Measurements from ENCODE around the gene VPS13A. TPM values are rescaled to one million over a fixed set of nuclear protein-coding genes. Genes with fewer than 3 reads are reported as not detected.
"Not testable (repeated sequence)": the region's sequence is repeated elsewhere in the genome, so short reads cannot be mapped to it uniquely, and the experiment has no call there.

Gene VPS13A
- total RNA-seq, 4 donors from 2014 or later, result 33.4 to 47.8 (median 40.7) TPM

- intact Hi-C loops (cut with DNase I), result loop anchor here (10.0 kb wide), 2 partner anchors 689 to 779 kb away; no protein-coding TSS in a partner anchor
- DNase-seq (ENCODE audit: extremely low spot score), result no peak
- WGBS, result 62% methylated on average over 3 of the region's 3 CpGs
- H3K4me3 ChIP-seq, result no peak overlapping the region
- TF ChIP-seq, protein P1, sequence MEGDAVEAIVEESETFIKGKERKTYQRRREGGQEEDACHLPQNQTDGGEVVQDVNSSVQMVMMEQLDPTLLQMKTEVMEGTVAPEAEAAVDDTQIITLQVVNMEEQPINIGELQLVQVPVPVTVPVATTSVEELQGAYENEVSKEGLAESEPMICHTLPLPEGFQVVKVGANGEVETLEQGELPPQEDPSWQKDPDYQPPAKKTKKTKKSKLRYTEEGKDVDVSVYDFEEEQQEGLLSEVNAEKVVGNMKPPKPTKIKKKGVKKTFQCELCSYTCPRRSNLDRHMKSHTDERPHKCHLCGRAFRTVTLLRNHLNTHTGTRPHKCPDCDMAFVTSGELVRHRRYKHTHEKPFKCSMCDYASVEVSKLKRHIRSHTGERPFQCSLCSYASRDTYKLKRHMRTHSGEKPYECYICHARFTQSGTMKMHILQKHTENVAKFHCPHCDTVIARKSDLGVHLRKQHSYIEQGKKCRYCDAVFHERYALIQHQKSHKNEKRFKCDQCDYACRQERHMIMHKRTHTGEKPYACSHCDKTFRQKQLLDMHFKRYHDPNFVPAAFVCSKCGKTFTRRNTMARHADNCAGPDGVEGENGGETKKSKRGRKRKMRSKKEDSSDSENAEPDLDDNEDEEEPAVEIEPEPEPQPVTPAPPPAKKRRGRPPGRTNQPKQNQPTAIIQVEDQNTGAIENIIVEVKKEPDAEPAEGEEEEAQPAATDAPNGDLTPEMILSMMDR (IDR thresholded peaks at IDR 0.05), result no peak
- TF ChIP-seq EP300 (IDR thresholded peaks at IDR 0.05) (no peak), POLR2AphosphoS5 (IDR thresholded peaks at IDR 0.05) (no peak), POLR2A (IDR thresholded peaks at IDR 0.05; ENCODE audit: low read depth) (no peak)
- peaks cover 0 to 15% (median 8%) of the 10 kb centered on the region in 4 donors for H3K4me1 ChIP-seq
- H3K36me3 ChIP-seq, result peaks cover 0 to 5% (median 0%) of the 10 kb centered on the region in 4 donors
- no peaks in the 10 kb centered on the region for H3K27me3 ChIP-seq
- H3K27ac ChIP-seq (replicated peaks in 1 of 4), result no peak overlapping the region
- H3K9me3 ChIP-seq, result no peaks in the 10 kb centered on the region
These were observed 258.4 kb downstream of the VPS13A start for GRCh38 chr9:77435688-77436087.

DNA sequence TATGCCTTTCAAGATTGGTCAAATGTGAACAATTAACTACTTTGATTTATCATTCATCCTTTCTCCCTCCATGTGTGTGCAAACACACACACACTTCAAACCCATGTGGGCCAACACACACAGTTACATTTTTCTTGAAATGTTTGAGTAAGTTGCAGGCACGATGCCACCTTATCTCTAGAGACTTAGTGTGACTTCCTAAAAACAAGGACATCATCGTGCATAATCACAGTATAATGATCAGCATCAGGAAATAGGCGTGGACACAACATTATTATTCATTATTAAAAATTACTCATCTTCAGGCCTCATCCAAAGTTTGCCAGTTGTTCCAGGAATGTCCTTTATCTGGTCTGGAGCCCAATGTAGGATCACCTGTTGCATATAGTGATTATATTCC, 261.3 kb downstream of the VPS13A start:
- H3K27me3 ChIP-seq, result no peaks in the 10 kb centered on the region
- no peak overlapping the region for H3K27ac ChIP-seq (replicated peaks in 1 of 4)
- TF ChIP-seq, protein P1 (IDR thresholded peaks at IDR 0.05), result no peak
- TF ChIP-seq EP300 (IDR thresholded peaks at IDR 0.05), result no peak
- TF ChIP-seq POLR2AphosphoS5 (IDR thresholded peaks at IDR 0.05), result no peak
- TF ChIP-seq POLR2A (IDR thresholded peaks at IDR 0.05; ENCODE audit: low read depth), result no peak
- DNase-seq (ENCODE audit: extremely low spot score), result no peak
- H3K9me3 ChIP-seq, result no peaks in the 10 kb centered on the region
- WGBS, result 66% methylated on average over 3 of the region's 3 CpGs
- H3K4me1 ChIP-seq, result peaks cover 0 to 16% (median 5%) of the 10 kb centered on the region in 4 donors
- intact Hi-C loops (cut with DNase I), result loop anchor here (10.0 kb wide), 2 partner anchors 686 to 776 kb away; no protein-coding TSS in a partner anchor
- no peaks in the 10 kb centered on the region for H3K36me3 ChIP-seq
- no peak overlapping the region for H3K4me3 ChIP-seq

DNA sequence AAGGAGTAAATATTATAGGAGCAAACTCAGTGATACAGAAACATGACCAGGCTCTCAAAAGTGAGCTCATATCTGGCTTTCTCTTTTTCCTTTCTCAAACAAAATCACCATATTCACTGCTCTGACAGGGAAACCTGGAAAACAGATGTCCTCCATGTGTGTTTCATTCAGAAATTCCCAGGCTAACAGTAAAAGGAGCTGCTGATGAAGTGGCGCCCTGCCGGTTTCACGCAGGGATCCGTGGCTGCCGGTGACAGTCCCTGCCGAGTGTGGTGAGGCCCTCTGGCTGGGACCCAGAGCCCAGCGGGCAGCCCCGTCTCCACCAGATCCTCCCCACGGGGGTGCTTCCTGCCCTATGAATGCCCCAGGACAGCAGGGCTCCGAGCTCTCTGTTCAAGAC, 262.7 kb downstream of the VPS13A start:
- Histone ChIP-seq H3K9me3 (no peaks in the 10 kb centered on the region), H3K36me3 (no peaks in the 10 kb centered on the region), H3K4me1 (peaks cover 0 to 11% (median 0%) of the 10 kb centered on the region in 4 donors), H3K4me3 (peak overlapping the region in 2 of 4 donors; percentile 3 to 11), H3K27me3 (no peaks in the 10 kb centered on the region), H3K27ac (replicated peaks in 1 of 4) (peak overlapping the region in 2 of 4 donors; percentile 0 to 47)
- intact Hi-C loops (cut with DNase I), result no loop called here
- TF ChIP-seq, protein P1 (IDR thresholded peaks at IDR 0.05), result no peak
- TF ChIP-seq EP300 (IDR thresholded peaks at IDR 0.05) (no peak), POLR2AphosphoS5 (IDR thresholded peaks at IDR 0.05) (no peak), POLR2A (IDR thresholded peaks at IDR 0.05; ENCODE audit: low read depth) (no peak)
- no peak for DNase-seq (ENCODE audit: extremely low spot score)
- 45% methylated on average over 10 of the region's 10 CpGs for WGBS

- DNase-seq (ENCODE audit: extremely low spot score); H3K27me3 ChIP-seq; H3K27ac ChIP-seq (replicated peaks in 1 of 4); intact Hi-C loops (cut with DNase I); H3K9me3 ChIP-seq; H3K36me3 ChIP-seq; H3K4me3 ChIP-seq: not testable (repeated sequence)
- 86% methylated on average over 7 of the region's 7 CpGs for WGBS
- peaks cover 0 to 11% (median 0%) of the 10 kb centered on the region in 4 donors for H3K4me1 ChIP-seq
These were observed 263.8 kb downstream of the VPS13A start for GRCh38 chr9:77441124-77441523.

- H3K27me3 ChIP-seq, result no peaks in the 10 kb centered on the region
- H3K4me1 ChIP-seq, result peaks cover 0 to 5% (median 0%) of the 10 kb centered on the region in 4 donors
- no peak for DNase-seq (ENCODE audit: extremely low spot score)
- intact Hi-C loops (cut with DNase I), result no loop called here
- H3K4me3 ChIP-seq, result no peak overlapping the region
- no peak overlapping the region for H3K27ac ChIP-seq (replicated peaks in 1 of 4)
- TF ChIP-seq POLR2A (IDR thresholded peaks at IDR 0.05; ENCODE audit: low read depth), result no peak
- TF ChIP-seq EP300 (IDR thresholded peaks at IDR 0.05), result no peak
- TF ChIP-seq POLR2AphosphoS5 (IDR thresholded peaks at IDR 0.05), result no peak
- TF ChIP-seq, protein P1 (IDR thresholded peaks at IDR 0.05), result no peak
- 85% methylated on average over 1 of the region's 1 CpG for WGBS
- peaks cover 0 to 2% (median 0%) of the 10 kb centered on the region in 4 donors for H3K9me3 ChIP-seq
- H3K36me3 ChIP-seq, result no peaks in the 10 kb centered on the region
These were observed 265.1 kb downstream of the VPS13A start for GRCh38 chr9:77442436-77442835.

Measured in esophagus muscularis mucosa (tissue), 4 donors.